Stimulated activated CD8-positive, alpha-beta memory T cell treated with anti-CD3 and anti-CD28 coated beads, Interleukin-15, amount 100 ng/mL, for 4 hours (primary cell): ENCODE results near the gene SPG7.

Source experiments
- DNase-seq, 2 donors: peaks; one replicate each; pipeline ENCODE4 v3.0.0-alpha.2; 2020; ENCODE audit warnings: low read depth in 2 of 2

SPG7 gene

GRCh38 chr16:89485701-89486246 lies 22.4 kb upstream of the SPG7 start:
- no peak for DNase-seq

DNA sequence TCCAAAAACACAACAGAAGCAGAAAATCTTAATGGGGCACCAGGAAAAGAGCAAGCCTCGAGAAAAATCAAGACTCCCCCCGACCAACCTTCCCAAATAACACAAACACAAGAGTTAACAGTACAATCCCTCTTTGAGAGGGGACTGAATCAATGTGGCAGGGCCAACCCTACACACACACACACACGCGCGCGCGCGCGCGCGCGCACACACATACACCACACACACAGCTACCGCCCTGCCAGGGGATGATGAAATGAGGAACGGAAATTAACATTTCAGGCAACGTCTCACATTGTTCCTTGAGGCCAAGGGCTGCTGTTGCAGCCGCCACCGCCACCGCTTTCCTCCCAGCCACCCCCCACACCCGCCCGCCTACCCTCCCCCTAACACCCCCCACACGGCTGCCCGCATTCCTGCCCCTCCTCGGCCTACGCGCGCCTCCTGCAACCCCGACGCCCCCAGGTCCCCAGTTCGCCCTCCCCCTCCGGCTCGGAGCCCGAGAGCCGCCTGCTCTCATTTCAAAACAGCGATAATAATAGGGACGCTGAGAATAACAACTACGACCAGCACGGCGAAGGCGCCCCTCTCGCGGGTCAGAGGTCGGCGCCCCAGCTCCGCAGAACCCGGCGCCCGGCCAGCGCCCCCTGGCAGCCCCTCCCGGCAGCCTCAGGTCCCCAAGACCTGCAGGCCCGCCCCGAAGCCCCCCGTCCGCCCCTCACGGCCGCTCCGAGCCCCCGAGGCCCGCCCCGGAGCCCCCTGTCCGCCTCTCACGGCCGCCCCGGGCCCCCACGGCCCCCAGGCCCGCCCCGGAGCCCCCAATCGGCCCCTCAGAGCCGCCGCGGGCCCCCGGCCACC lies 18.9 kb upstream of the SPG7 start:
- DNase-seq: peak; percentile 75 to 85

GRCh38 chr16:89489898-89490438 lies 18.2 kb upstream of the SPG7 start:
- DNase-seq: no peak

DNA sequence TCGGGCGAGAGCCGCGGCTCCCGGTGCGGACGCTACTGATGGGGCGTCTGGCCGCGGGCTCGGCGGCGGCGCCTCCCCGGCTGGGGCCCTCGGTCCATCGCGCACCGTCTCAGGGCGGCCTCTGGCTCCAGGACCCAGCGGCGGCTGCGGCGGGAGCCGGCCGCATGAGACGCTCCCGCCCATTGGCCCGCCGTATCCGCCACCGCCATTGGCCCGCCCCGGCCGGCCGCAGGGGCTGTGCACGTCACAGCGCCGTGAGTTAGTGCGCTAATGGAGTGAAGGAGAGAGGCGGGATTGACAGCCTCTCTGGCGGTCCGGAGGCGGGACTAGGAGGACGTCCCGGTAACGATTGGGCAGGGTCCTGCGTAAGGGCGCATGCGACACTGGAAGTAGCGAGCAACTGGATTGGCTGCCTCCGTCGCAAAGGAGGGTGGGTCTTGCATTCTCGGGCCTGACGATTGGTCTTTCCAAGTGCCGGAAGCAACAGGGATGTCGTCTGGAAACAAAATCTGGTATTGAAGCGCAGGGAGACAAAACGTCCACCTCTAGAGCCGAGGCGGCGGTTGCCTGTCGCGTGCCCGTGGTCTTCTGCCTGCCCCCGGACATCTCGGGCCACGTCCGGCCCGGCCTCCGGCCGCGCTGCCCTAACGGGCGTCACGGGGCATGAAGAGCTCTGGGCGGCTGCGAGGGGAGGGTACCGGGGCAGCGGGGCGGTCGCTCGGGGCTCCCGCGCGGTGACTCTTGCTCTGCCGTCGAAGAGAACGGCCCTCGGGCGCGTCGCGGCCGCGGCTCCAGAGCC lies 17.6 kb upstream of the SPG7 start, which contains the start of gene ANKRD11:
ANKRD11 (minus strand) TSS at position 123 of the 799 bp plus-strand sequence. CDS start 173,542 bp downstream, outside the sequence.
- peak; percentile 97 to 99 for DNase-seq

- no peak for DNase-seq
These were observed 16.8 kb upstream of the SPG7 start for GRCh38 chr16:89491238-89491869.

GRCh38 chr16:89491974-89492687 lies 16.1 kb upstream of the SPG7 start:
- no peak for DNase-seq

DNA sequence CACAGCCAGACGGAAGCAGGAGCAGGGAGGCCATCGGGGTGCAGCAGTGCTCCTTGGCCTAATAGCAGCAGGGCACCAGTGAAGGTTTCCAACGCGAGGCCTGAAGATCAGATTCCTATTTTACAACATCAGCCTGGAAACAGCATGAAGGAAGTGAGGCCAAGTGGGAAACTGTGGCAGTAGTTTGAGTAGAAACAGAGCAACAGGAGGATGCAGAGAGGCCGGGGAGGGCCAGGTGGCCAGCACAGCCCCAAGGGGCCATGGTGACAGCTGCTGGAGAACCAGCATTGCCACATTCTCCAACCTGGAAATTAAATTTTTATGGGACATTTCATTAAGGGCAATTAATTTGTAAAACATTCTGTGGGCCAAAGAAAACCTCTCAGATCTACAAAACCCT lies 14.4 kb upstream of the SPG7 start:
- DNase-seq: no peak

DNA sequence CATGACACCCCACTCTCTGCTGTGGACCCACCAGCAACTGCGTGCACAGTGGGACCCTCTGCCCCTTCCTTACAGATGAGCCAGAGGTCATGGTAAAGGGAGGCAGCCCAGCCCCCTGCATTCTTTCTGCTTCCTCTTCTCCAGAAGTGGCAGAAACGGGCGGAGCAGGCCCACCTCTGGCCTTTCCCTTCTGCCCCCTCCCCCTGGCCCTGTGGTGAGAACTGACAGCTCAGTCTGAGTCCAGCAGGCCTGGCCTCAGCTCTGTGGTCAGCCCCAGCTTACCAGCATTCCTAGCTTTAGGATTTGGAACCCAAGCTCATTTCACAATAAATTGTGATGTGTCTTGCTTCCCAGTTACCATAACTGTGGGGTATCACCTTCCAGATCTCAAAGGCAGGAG lies 13.1 kb upstream of the SPG7 start:
- DNase-seq: no peak

DNA sequence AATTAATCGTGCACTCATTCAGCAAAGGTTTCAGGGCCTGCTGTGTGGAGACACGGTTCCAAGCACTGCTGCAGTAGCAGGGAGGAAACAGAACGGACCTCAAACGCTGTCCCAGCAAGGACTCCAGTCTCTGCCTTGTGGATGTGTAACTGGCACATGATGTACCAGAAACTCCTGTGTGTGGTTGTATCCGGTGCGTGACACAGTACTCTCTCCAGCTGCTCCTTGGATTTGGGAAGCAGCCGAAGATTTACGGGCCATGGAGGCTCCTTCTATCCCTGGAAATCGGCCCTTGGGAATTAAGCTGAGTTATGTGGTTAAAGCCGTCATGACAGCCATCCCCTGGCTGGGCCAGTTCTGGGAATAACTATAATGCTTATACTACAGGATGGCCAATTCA lies 9.4 kb upstream of the SPG7 start:
- no peak for DNase-seq

GRCh38 chr16:89499767-89500166 lies 8.4 kb upstream of the SPG7 start:
- no peak for DNase-seq

GRCh38 chr16:89502081-89502843 lies 5.9 kb upstream of the SPG7 start:
- DNase-seq: no peak

- no peak for DNase-seq
These were observed 4.1 kb upstream of the SPG7 start for GRCh38 chr16:89504091-89504490.

DNA sequence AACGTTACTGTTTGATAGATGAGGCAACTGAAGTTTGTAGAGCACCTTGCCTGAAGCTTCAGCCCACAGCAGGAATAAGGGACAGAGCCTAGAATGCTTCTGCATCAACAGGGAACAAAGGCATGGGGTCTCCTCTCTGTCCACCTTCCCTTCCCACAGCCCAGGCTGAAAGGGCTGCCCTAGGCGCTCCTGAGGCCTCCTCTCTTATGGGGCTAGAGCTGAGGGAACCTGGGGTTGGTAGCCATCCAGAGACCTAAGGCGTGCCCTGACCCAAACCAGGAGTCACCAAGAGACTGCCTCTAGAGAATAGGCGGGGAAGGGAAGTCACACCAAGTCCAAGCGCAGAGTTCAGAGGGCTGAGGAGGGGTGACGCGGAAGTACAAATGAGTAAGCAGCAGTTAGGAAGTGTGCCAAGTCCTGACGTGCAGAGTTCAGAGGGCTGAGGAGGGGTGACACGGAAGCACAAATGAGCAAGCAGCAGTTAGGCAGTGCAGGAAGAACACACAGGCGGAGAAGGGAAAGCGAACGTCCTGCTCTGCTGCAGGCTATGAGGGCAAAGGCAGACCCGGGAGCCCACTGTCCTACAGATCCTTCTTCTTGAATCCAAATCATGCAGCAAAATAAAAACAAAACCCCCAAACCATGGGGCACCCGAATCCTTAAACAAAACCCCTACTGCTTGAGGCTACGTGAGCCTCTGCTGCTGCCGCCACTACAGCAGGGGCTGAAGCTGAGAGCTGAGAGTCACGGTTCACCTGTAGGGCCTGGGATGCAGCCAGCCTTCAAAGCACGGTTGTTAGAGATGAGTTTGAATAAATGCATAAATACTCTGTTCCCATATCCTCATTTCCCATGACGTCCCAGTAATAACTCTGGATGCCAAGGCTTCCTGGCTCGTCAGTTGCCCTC lies 2.7 kb upstream of the SPG7 start:
- DNase-seq: peak; percentile 66 to 84

DNA sequence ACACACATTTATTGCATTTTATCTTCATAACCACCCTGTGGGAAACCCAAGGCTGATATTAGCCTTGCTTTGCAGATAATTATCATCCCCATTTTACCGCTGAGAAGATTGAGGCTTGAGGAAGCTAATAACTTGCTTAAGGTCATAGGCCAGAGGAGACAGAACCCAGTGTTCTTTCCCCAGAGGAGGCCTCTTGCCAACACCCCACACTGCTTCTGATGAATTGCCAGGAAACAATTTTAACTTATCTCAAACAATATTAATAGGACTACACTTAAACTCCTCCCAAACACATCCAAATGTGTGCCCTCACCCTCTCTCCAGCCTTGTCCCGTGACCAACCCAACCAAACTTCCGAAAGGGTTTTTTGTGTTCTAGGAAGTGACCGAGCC lies 2.1 kb upstream of the SPG7 start:
- no peak for DNase-seq

- no peak for DNase-seq
These were observed 1.4 kb upstream of the SPG7 start for GRCh38 chr16:89506791-89507191.

GRCh38 chr16:89507214-89507833 lies 879 bp upstream of the SPG7 start:
- DNase-seq: no peak

DNA sequence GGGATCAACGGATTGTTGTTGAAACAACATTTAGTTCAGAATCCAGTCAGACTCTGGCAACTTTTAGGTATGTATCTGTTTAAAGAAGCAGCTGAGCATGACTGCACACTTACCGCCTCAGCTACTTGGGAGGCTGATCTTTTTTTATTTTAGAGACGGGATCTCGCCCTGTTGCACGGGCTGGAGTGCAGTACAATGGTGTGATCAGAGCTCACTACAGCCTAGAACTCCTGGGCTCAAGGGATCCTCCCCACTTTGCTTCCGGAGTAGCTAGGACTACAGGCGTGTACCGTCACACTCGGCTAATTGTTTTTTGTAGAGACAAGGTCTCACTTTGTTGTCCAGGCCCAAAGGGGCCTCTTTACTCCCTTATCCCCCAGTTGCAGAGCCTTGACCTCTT lies 2.3 kb downstream of the SPG7 start:
- DNase-seq: no peak

- no peak for DNase-seq
These were observed 3.2 kb downstream of the SPG7 start for GRCh38 chr16:89511374-89511773.

DNA sequence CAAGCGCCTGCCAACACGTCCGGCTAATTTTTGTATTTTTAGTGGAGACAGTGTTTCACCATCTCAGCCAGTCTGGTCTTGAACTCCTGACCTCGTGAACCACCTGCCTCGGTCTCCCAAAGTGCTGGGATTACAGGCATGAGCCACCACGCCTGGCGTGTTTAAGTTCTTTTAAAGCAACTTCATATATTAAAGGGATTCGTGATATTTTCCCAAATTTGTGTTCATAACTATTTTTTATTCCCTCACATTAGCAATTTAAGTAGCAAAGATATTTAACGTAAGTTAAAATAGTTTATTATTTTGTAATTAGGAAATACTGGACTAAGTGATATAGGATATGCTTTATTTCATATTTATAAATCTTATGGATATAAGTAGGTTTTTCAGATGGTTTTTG lies 4.2 kb downstream of the SPG7 start:
- no peak for DNase-seq
